ENCODE results near the gene AP5S1.

Gene AP5S1

GRCh38 chr20:3874194-3874844 is 54.0 kb downstream of the AP5S1 start:
- peak; percentile 91 for DNase-seq (ENCODE audit: low read depth, low spot score)

DNA sequence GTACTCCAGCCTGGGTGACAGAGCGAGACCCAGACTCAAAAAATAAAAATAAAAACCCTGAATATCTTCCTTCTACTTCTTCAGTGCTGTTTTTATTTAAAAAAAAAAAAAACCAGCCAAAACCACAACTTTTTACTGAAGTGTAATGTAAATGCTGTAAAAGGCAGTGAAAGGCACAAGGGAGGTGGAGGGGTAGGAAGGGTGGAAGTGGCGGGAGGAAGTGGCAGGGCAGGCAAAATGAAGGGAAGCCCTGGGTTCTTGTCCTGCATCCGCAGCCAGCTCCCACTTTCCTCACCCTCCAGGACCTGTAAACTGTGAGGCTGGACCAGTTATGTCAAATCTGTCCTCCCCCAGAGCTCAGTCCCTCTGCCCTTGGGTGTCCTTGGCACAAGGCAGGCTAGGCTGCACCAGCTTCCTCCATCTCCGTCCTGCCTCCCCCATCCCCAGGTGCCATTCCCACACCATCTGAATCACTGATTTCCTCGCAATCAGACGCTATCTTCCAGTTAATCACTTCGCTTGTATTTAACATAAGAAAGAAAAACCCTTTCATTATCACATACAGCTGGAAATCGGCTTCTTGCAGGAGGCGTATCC is 55.1 kb downstream of the AP5S1 start:
- DNase-seq (ENCODE audit: low read depth, low spot score), result no peak

DNA sequence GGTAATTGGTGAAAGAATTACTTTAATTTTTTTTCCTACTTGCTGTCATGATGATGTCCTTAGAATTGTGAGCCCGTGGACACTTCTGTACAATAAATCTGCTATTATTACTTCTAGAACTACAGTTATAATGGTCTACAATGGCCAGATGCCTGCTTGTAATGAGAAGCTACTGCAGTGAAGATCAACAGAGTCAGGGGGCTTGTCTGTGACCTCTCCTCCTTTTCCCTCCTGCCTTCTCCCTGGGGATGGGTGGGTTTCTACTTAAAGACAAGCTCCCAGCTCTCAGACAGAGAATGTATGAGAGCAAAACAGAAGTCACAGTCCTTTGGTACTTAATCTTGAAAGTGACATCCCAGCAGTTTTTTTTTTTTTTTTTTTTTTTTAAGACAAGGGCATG is 55.7 kb downstream of the AP5S1 start:
- no peak for DNase-seq (ENCODE audit: low read depth, low spot score)

DNA sequence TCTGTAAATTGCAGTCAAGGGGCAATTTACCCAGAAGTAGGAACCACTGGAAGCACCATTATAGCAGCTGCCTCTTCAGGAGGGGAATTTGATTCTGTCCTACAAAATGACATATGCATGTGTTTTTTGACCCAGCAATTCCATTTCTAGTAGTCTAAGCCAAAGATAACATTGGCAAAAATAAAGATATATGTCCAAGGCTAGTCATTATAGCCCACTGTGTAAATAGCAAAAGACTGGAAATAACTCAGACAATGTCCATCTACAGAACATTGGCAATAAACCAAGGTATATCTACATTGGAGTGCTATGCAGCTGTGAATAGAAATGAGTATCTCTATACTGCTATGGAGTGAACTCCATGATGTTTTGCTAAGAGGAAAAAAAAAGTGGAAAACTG is 56.3 kb downstream of the AP5S1 start:
- no peak for DNase-seq (ENCODE audit: low read depth, low spot score)
